ENCODE measurements around the gene ARMC9.
A peak's percentile ranks its signal among the peaks of the same experiment; 100 is the strongest.
"Not testable (repeated sequence)": the region's sequence is repeated elsewhere in the genome, so short reads cannot be mapped to it uniquely, and the experiment has no call there.

The ARMC9 gene

GRCh38 chr2:231189571-231190495 lies 8.6 kb upstream of the ARMC9 start:
- ATAC-seq (no peak), DNase-seq (ENCODE audit: low spot score in 2 of 2) (no peak)
- H3K36me3 Mint-ChIP-seq: no peaks in the 10 kb centered on the region
- no peaks in the 10 kb centered on the region for H3K9me3 Mint-ChIP-seq
- H3K27ac Mint-ChIP-seq: no peak overlapping the region
- H3K4me1 Mint-ChIP-seq: peaks cover 4% of the 10 kb centered on the region
- H3K4me3 Mint-ChIP-seq: no peak overlapping the region

DNA sequence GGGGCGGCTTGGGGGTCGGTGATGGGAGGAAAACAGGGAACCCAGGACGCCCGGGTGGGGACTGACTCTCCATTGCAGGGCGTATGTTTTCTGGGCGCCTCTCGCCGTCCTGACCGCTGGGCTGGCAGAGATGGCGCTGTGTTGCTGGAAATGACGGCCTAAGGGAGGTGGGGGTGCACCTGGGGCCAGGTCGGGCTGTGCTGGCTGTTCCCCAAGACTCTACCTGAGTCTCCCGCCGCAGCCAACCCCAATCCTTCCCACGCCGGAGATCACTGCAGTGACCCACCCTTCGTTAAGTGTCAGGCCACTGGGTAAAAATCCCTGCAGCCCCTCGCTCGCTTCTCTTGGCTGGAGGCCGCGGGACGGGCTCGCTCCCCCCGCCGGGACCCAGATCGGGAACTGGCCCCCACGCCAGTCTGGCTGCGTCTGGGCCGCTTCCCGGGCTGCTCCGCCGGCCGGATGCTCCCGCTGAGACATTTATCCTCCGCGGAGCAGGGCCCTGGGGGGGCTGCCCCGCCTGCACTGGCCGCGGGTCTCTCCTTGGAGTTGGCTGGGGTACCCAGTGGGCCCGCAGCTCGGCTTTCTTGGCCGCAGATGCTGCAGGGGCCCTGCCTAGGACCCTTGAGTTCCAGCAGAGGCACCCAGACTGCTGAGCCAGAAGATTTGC lies 7.8 kb upstream of the ARMC9 start:
- Mint-ChIP-seq H3K9me3 (no peaks in the 10 kb centered on the region), H3K4me1 (peaks cover 4% of the 10 kb centered on the region), H3K27ac (no peak overlapping the region), H3K4me3 (no peak overlapping the region), H3K36me3 (no peaks in the 10 kb centered on the region)
- ATAC-seq: no peak
- DNase-seq (ENCODE audit: low spot score in 2 of 2): no peak

- H3K36me3 Mint-ChIP-seq: no peaks in the 10 kb centered on the region
- H3K27ac Mint-ChIP-seq: no peak overlapping the region
- no peak overlapping the region for H3K4me3 Mint-ChIP-seq
- no peaks in the 10 kb centered on the region for H3K9me3 Mint-ChIP-seq
- DNase-seq (ENCODE audit: low spot score in 2 of 2) (no peak), ATAC-seq (no peak)
- H3K4me1 Mint-ChIP-seq: peaks cover 4% of the 10 kb centered on the region
These were observed 6.2 kb upstream of the ARMC9 start for GRCh38 chr2:231191896-231192872.

GRCh38 chr2:231193216-231193615 lies 5.2 kb upstream of the ARMC9 start:
- H3K27ac Mint-ChIP-seq: no peak overlapping the region
- H3K4me3 Mint-ChIP-seq: no peak overlapping the region
- no peaks in the 10 kb centered on the region for H3K36me3 Mint-ChIP-seq
- DNase-seq (ENCODE audit: low spot score in 2 of 2) (no peak), ATAC-seq (no peak)
- H3K9me3 Mint-ChIP-seq: no peaks in the 10 kb centered on the region
- peaks cover 11% of the 10 kb centered on the region for H3K4me1 Mint-ChIP-seq

GRCh38 chr2:231196592-231196991 lies 1.8 kb upstream of the ARMC9 start:
- Mint-ChIP-seq H3K9me3 (no peaks in the 10 kb centered on the region), H3K4me1 (peaks cover 23% of the 10 kb centered on the region), H3K27ac (no peak overlapping the region), H3K4me3 (peak overlapping the region; percentile 4), H3K36me3 (no peaks in the 10 kb centered on the region)
- ATAC-seq: no peak
- no peak for DNase-seq (ENCODE audit: low spot score in 2 of 2)

DNA sequence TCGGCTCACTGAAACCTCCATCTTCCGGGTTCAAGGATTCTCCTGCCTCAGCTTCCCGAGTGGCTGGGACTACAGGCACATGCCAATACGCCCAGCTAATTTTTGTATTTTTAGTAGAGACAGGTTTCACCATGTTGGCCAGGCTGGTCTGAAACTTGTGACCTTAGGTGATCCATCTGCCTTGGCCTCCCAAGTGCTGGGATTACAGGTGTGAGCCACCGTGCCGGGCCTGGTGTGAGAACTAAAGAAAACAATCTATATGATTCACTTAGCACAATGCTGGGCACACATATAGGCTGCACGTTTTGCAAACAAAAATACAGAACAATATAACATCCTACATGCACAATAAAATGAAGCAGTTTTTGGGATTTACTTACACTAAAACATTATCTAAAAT lies 1.2 kb upstream of the ARMC9 start:
- H3K36me3 Mint-ChIP-seq; H3K27ac Mint-ChIP-seq; ATAC-seq; H3K9me3 Mint-ChIP-seq; DNase-seq (ENCODE audit: low spot score in 2 of 2): not testable (repeated sequence)
- Mint-ChIP-seq H3K4me1 (peaks cover 24% of the 10 kb centered on the region), H3K4me3 (peak overlapping the region; percentile 80)

- peak overlapping the region; percentile 81 for H3K27ac Mint-ChIP-seq
- no peaks in the 10 kb centered on the region for H3K36me3 Mint-ChIP-seq
- DNase-seq (ENCODE audit: low spot score in 2 of 2) (no peak), ATAC-seq (no peak)
- no peaks in the 10 kb centered on the region for H3K9me3 Mint-ChIP-seq
- peak overlapping the region; percentile 80 for H3K4me3 Mint-ChIP-seq
- peaks cover 24% of the 10 kb centered on the region for H3K4me1 Mint-ChIP-seq
These were observed 633 bp upstream of the ARMC9 start for GRCh38 chr2:231197706-231198290.

DNA sequence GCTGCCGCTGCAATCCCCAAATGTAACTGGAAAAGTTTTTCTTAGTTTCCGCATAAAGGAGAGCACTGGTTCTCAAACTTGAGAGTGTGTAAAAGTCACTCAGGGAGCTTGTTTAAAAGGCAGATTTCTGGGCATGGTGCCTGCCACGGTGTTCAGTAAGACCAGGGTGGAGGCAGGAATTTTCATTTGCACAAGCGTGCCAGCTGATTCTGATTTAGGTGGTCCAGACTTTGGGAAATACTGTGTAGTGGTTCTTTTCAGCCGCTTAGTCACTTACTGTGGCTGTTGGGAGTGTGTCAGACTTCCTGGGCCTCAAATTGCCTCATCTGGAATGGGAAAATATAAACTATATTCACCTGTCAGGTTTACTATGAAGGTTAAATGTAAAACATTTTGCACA lies 788 bp downstream of the ARMC9 start:
- peak overlapping the region; percentile 81 for H3K27ac Mint-ChIP-seq
- ATAC-seq: no peak

DNA sequence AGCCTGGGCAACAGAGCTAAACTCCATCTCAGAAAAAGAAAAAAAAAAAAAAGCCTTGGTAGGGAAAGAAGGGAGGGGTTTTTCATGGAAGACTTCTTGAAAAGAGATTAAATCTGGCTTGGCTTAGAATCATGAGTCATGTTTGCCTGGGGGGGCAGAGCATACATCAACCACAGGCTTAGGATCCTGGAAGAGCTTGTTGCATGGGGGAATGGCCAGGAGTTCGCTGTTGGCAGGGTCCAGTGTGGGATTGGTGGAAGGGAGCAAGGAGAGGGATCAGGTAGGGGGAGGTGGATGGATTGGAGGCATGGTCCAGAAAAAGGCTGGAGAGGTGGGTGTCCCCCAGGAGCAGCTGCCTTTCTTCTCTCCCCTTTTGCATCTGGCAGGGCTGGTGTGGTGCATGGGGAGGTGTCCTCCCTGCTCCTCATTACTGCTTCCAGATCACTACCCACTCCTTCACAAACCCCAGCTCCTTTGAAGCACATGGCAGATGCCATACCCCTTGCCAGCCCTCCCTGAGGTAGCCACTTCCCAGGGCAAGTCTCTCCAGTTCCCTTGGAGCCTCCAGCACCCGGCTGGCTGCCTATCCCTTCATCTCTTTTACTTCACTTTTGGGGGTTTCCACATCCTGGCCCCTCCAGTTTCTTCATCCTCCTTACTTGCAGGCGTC lies 2.5 kb downstream of the ARMC9 start:
- Mint-ChIP-seq H3K36me3 (no peaks in the 10 kb centered on the region), H3K4me3 (no peak overlapping the region), H3K9me3 (no peaks in the 10 kb centered on the region), H3K4me1 (peaks cover 24% of the 10 kb centered on the region), H3K27ac (peak overlapping the region; percentile 6)
- DNase-seq (ENCODE audit: low spot score in 2 of 2): no peak
- ATAC-seq: no peak

More for the DNA sequence above, 788 bp downstream of the ARMC9 start:
- H3K4me3 Mint-ChIP-seq: peak overlapping the region; percentile 80
- peaks cover 24% of the 10 kb centered on the region for H3K4me1 Mint-ChIP-seq
- no peaks in the 10 kb centered on the region for H3K9me3 Mint-ChIP-seq
- H3K36me3 Mint-ChIP-seq: no peaks in the 10 kb centered on the region
- DNase-seq (ENCODE audit: low spot score in 2 of 2): no peak

GRCh38 chr2:231201475-231201814 lies 3.0 kb downstream of the ARMC9 start:
- peak overlapping the region; percentile 6 for H3K27ac Mint-ChIP-seq
- ATAC-seq: no peak
- H3K36me3 Mint-ChIP-seq: no peaks in the 10 kb centered on the region
- no peaks in the 10 kb centered on the region for H3K9me3 Mint-ChIP-seq
- H3K4me3 Mint-ChIP-seq: no peak overlapping the region
- peaks cover 24% of the 10 kb centered on the region for H3K4me1 Mint-ChIP-seq
- DNase-seq (ENCODE audit: low spot score in 2 of 2): no peak

GRCh38 chr2:231203087-231203486 lies 4.7 kb downstream of the ARMC9 start:
- no peaks in the 10 kb centered on the region for H3K36me3 Mint-ChIP-seq
- DNase-seq (ENCODE audit: low spot score in 2 of 2): no peak
- no peaks in the 10 kb centered on the region for H3K9me3 Mint-ChIP-seq
- peaks cover 18% of the 10 kb centered on the region for H3K4me1 Mint-ChIP-seq
- no peak overlapping the region for H3K4me3 Mint-ChIP-seq
- no peak overlapping the region for H3K27ac Mint-ChIP-seq
- no peak for ATAC-seq

DNA sequence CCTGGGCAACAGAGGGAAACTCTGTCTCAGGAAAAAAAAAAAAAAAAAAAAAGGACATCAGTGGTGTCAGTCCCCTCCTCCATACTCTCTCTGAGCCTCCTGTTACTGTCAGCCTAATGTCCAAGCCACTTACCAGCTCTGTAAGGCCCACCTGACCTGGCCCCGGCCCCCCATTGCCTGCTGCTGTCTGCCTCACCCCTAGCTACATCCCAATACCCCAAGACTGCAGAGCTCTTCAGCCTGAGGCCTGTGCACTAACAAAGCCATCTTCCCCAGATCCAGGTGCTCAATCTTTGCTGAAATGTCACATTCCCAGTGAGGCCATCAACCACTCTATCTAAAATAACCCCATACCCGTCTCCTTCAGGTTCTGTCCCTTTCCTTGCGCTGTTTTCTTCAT lies 5.7 kb downstream of the ARMC9 start:
- ATAC-seq (no peak), DNase-seq (ENCODE audit: low spot score in 2 of 2) (no peak)
- Mint-ChIP-seq H3K36me3 (no peaks in the 10 kb centered on the region), H3K4me1 (peaks cover 11% of the 10 kb centered on the region), H3K9me3 (no peaks in the 10 kb centered on the region), H3K4me3 (no peak overlapping the region), H3K27ac (no peak overlapping the region)

GRCh38 chr2:231204581-231204980 lies 6.2 kb downstream of the ARMC9 start:
- no peaks in the 10 kb centered on the region for H3K9me3 Mint-ChIP-seq
- no peaks in the 10 kb centered on the region for H3K36me3 Mint-ChIP-seq
- ATAC-seq: no peak
- DNase-seq (ENCODE audit: low spot score in 2 of 2): no peak
- H3K4me1 Mint-ChIP-seq: peaks cover 9% of the 10 kb centered on the region
- H3K4me3 Mint-ChIP-seq: no peak overlapping the region
- H3K27ac Mint-ChIP-seq: no peak overlapping the region

- no peak overlapping the region for H3K4me3 Mint-ChIP-seq
- H3K27ac Mint-ChIP-seq: no peak overlapping the region
- ATAC-seq: no peak
- no peaks in the 10 kb centered on the region for H3K9me3 Mint-ChIP-seq
- DNase-seq (ENCODE audit: low spot score in 2 of 2): no peak
- H3K36me3 Mint-ChIP-seq: no peaks in the 10 kb centered on the region
- no peaks in the 10 kb centered on the region for H3K4me1 Mint-ChIP-seq
These were observed 9.3 kb downstream of the ARMC9 start for GRCh38 chr2:231207734-231208133.

Data from stimulated activated effector memory CD8-positive, alpha-beta T cell treated with anti-CD3 and anti-CD28 coated beads, Interleukin-12 subunit alpha, Interleukin-12 subunit beta, amount 100 ng/mL, for 72 hours (primary cell).